ENCODE measurements around the gene ZFYVE28.

DNA sequence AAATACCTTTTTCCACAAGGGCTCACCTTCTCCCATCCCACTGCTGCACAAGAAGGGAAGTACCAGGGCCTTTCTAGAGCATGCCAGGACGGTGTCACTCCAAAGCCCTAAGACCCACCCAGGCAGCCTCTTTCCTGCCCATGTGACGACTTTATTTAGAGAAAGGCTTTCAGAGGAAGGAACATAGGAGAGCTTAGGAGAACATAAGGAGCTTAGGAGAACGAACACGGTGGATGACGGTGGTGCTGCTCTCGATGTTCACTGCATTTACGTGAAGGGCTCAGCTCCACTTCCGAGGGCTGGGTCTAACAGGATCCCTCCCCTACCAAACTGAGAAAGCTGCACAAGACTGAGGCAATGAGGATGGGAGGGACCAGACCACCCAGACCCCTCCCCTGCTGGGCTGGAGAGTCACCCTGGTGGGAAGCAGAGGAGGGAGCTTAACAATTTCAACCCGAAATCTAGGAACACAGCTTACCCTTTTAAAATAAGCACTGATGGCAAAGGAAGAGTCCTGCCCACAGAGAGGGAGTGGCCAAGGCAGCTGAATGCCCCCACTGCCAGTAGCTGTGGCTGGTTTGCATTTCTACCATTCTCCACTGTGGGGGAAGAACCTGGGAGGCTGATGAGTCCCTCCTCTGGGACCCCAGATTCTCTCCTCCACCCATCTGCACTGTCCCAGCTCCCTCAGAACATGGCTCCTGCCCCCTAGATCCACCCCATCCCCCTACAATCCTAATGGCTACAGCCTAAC lies 29.8 kb downstream of the ZFYVE28 start:
- TF ChIP-seq YY1 (IDR thresholded peaks at IDR 0.05; ENCODE audit: insufficient read depth, insufficient read length) (no peak), ZNF274 (IDR thresholded peaks at IDR 0.05; ENCODE audit: low read depth, low read length) (no peak)
